GM21526 (cell line): ENCODE results near the gene MRTFA.
"Not testable (repeated sequence)": the region's sequence is repeated elsewhere in the genome, so short reads cannot be mapped to it uniquely, and the experiment has no call there.

Experiments
- ATAC-seq: cut with Tn5 transposase; IDR thresholded peaks from one replicate; pipeline ENCODE4 v1.9.1; 2021; ENCODE audit warnings: moderate library complexity; ENCODE audit not compliant: unreplicated experiment, low FRiP score

Gene MRTFA

DNA sequence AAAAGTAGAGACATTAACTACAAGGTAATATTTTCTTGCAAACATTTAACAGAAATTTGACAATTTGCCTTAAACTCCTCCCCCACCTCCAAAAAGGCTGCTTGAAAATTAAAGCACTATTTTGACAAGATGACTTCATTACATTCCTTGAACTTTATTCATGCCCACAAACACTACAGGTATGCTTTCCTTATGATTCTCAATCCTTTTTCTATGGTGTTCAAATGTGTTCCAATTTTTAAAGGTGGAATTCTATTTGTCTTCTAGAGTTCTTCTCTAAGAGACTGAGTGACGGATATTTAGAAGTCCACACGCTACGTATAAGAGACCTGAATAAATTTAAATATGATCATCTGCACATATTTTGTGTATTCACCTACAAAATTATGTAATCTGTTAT, 69.4 kb downstream of the MRTFA start:
- ATAC-seq = no peak

GRCh38 chr22:40560994-40561515, 75.5 kb downstream of the MRTFA start:
- ATAC-seq = no peak

- no peak for ATAC-seq
Measured at GRCh38 chr22:40560551-40560950, 76.0 kb downstream of the MRTFA start.

- ATAC-seq = no peak
Measured at GRCh38 chr22:40557972-40558371, 78.5 kb downstream of the MRTFA start.

- no peak for ATAC-seq
Measured at GRCh38 chr22:40556641-40557040, 79.9 kb downstream of the MRTFA start.

DNA sequence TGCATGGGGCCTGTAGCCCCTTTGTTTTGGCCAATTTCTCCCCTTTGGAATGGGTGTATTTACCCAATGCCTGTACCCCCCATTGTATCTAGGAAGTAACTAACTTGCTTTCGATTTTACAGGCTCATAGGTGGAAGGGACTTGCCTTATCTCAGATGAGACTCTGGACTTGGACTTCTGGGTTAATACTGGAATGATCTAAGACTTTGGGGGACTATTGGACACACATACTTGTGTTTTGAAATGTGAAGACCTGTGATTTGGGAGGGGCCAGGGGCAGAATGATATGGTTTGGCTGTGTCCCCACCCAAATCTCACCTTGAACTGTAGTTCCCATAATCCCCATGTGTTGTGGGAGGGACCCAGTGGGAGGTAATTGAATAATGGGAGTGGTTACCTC, 82.5 kb downstream of the MRTFA start:
- ATAC-seq = not testable (repeated sequence)

GRCh38 chr22:40553014-40553554, 83.4 kb downstream of the MRTFA start:
- no peak for ATAC-seq

- ATAC-seq = no peak
Measured at GRCh38 chr22:40552070-40552469, 84.4 kb downstream of the MRTFA start.

DNA sequence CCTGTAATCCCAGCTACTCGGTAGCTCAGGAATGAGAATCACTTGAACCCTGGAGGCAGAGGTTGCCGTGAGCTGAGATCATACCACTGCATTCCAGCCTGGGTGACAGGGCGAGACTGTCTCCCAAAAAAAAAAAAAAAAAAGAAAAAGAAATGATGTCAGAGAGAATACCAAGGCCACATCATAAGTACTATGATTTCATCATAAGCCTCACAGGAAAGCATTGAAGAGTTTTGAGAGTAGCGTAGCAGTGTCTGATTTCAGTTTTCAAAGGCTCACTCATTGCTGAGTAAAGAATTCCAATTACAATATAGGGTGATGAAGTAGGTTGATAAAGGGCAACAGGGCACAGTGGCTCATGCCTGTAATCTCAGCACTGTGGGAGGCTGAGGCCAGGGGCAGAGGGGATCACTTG, 88.8 kb downstream of the MRTFA start:
- ATAC-seq = no peak

GRCh38 chr22:40544758-40545157, 91.8 kb downstream of the MRTFA start:
- no peak for ATAC-seq

GRCh38 chr22:40542821-40543540, 93.5 kb downstream of the MRTFA start:
- no peak for ATAC-seq

DNA sequence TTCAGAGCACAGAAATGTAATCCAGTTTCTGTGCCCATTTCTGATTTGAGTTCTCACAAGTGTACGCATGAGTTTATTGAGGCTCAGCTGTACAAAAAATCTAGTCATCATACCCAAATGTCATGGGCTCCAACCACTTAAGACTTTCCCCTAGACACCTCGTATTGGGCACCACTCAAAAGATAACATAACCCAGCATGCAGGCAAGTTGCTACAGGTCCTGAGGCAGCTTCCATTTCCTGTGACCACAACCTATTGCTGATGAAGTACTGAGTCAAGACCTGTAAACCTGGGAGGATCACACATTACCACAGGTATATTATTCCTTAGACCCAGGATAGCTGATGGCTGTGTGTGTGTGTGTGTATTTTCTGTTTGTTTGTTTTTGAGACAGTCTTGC, 95.2 kb downstream of the MRTFA start:
- no peak for ATAC-seq

DNA sequence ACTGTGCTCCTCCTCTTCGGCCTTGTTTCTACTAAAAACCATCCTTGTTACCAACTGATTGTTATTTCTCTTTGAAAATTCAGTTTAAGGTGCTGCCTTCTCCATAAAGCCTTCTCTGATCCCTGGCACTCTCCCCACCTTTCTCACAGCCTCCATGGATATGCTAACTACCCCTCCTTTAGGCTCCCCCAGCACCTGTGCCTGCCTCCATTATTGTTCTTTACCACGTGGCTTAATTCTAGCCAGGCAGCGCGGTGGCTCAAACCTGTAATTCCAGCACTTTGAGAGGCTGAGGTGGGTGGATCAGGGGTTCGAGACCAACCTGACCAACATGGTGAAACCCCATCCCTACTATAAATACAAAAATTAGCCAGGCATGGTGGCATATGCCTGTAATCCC, 96.3 kb downstream of the MRTFA start:
- ATAC-seq = no peak

GRCh38 chr22:40536149-40536548, 100.4 kb downstream of the MRTFA start:
- ATAC-seq = not testable (repeated sequence)

DNA sequence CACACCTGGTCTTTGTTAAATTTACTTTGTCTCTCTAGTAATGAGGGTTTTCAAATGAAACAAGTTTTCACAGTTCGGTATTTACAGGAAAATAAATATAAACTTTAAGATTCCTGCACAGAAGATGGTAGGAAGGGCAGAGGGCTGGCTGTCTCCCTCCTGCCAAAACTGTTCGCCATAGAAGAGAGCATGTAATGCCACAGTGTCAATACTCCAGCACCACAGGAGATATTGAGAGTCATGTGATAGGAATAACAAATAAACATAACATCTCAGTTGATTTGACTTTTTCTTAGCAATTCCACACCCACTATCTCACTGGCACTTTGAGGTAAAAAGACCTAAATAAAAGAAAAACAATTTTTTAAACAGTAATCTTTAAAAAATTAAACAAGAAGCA, 100.9 kb downstream of the MRTFA start:
- ATAC-seq = no peak

DNA sequence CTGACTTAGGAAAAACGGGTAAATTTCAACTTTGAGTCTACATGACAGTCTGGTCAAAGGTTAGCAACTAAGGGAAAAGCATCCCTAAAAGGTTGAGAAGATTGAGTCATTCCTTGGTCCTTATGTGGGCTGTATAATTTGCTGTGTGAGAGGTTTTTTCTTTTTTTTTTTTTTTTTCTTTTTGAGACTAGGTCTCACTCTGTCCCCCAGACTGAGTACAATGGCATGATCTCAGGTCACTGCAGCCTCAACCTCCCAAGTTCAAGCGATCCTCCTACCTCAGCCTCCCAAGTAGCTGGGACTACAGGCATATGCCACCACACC, 101.4 kb downstream of the MRTFA start:
- ATAC-seq = no peak

DNA sequence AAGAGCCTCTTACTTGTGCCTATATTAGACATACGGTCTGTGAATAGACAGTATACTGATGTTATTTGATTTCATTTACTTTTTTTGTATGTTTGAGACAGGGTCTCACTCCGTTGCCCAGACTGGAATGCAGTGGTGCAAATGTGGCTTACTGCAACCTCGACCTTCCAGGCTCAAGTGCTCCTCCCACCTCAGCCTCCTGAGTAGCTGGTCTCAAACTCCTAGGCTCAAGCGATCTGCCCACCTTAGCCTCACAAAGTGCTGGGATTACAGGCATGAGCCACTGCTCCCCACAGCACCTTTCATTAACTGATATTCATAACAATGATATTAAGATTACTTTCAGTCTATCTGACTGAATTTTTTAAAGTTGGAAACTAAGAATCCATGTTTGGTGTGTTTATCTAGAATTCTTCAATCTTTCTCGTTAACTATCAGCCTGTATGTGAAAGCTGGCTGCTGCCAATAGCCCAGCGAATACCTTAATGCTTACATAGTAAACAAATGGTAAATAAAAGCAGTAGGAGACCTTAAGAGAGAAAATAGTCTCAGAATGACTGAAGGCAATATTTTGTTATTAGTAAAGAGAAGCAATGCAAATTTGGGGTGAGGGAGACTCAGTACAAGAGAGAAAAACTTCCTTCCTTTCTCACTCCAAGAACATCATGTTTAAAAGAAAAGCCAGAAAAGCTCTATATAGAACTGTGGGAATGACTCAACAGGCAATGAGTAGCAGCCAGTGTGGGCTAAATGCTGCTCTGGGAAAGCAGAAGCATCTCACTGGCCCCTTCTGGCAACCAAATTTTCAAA, 101.9 kb downstream of the MRTFA start:
- ATAC-seq = no peak

GRCh38 chr22:40533712-40534378, 102.7 kb downstream of the MRTFA start:
- peak; percentile 58 for ATAC-seq

- no peak for ATAC-seq
Measured at GRCh38 chr22:40531951-40532900, 104.3 kb downstream of the MRTFA start.

GRCh38 chr22:40530391-40530790, 106.1 kb downstream of the MRTFA start:
- ATAC-seq = not testable (repeated sequence)
